Adrenal gland (tissue), 5 donors: ENCODE measurements around the gene CUL7.

Source experiments
- POLR2A ChIP-seq, 2 donors: fragments of 450-650 bp; IDR thresholded peaks; one replicate each; pipeline ENCODE4 v1.6.1; 2017; ENCODE audit warnings: antibody characterized with exemption in 2 of 2, mild to moderate bottlenecking in 2 of 2, moderate library complexity in 1 of 2
- TF ChIP-seq, protein P1 (sequence below), 6 experiments: fragments of 450-650 bp in 4 of 6; fragments of 200-600 bp in 2 of 6; sonication (generic) in 1 of 6; IDR thresholded peaks; 1 replicate in 5 of 6; 2 replicates in 1 of 6; pipeline versions ENCODE4 v1.5.1 to v1.8.0; 2016 to 2021; ENCODE audit warnings: antibody characterized with exemption in 6 of 6, mild to moderate bottlenecking in 2 of 6, moderate library complexity in 1 of 6
- donor health status: DM: no; HTN: no; CAD: no.

DNA sequence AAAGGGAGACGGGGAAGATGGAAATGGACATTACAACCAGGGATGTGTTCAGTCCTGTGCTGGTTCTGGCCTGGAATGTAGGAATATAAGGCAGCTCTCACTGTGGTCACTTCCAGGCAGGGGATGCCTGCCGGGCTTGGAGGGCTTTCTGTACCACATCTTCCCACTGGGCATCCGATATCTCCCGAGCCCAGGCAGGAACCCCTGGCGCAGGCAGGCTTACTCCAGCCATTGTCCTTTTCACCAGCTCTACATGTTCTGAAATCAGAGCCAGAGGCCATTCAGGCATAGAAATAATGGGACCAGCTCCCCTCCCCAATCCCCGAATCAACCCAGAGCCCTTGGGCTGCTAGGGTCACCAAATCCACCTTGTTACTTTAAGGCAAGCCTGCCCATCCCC lies 41.3 kb downstream of the CUL7 start:
- TF ChIP-seq, protein P1, sequence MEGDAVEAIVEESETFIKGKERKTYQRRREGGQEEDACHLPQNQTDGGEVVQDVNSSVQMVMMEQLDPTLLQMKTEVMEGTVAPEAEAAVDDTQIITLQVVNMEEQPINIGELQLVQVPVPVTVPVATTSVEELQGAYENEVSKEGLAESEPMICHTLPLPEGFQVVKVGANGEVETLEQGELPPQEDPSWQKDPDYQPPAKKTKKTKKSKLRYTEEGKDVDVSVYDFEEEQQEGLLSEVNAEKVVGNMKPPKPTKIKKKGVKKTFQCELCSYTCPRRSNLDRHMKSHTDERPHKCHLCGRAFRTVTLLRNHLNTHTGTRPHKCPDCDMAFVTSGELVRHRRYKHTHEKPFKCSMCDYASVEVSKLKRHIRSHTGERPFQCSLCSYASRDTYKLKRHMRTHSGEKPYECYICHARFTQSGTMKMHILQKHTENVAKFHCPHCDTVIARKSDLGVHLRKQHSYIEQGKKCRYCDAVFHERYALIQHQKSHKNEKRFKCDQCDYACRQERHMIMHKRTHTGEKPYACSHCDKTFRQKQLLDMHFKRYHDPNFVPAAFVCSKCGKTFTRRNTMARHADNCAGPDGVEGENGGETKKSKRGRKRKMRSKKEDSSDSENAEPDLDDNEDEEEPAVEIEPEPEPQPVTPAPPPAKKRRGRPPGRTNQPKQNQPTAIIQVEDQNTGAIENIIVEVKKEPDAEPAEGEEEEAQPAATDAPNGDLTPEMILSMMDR (IDR thresholded peaks at IDR 0.05), result no peak
- no peak for TF ChIP-seq POLR2A (IDR thresholded peaks at IDR 0.05)
